HTR-8/SVneo (cell line): ENCODE data around the gene KCNV2.

Experiments used
- DNase-seq: peaks from one replicate; pipeline ENCODE4 v3.0.0; 2011; ENCODE audit warnings: low spot score, mixed read lengths; ENCODE audit not compliant: insufficient read length
- FAIRE-seq: peaks from 2 replicates; lab custom pipeline; 2011; peaks lifted over from hg19 to GRCh38; lab: Jason Lieb, UNC

The KCNV2 gene

GRCh38 chr9:2745560-2746380 lies 28.5 kb downstream of the KCNV2 start:
- DNase-seq (no peak), FAIRE-seq (no peak)

GRCh38 chr9:2749485-2749884 lies 32.2 kb downstream of the KCNV2 start:
- FAIRE-seq (no peak), DNase-seq (no peak)

GRCh38 chr9:2755285-2755684 lies 38.0 kb downstream of the KCNV2 start:
- DNase-seq (no peak), FAIRE-seq (no peak)

- no peak for DNase-seq
- FAIRE-seq: no peak
Measured at GRCh38 chr9:2758162-2758897, 41.0 kb downstream of the KCNV2 start.

- no peak for FAIRE-seq
Measured at GRCh38 chr9:2758898-2759510, 41.7 kb downstream of the KCNV2 start.

GRCh38 chr9:2761424-2761823 lies 44.1 kb downstream of the KCNV2 start:
- FAIRE-seq (no peak), DNase-seq (no peak)

More at GRCh38 chr9:2758898-2759510, 41.7 kb downstream of the KCNV2 start:
- DNase-seq: no peak

GRCh38 chr9:2764353-2764752 lies 47.0 kb downstream of the KCNV2 start:
- DNase-seq (no peak), FAIRE-seq (no peak)

GRCh38 chr9:2765250-2765880 lies 48.1 kb downstream of the KCNV2 start:
- no peak for FAIRE-seq
- DNase-seq: no peak

GRCh38 chr9:2767800-2768677 lies 50.7 kb downstream of the KCNV2 start:
- no peak for FAIRE-seq

GRCh38 chr9:2771087-2771486 lies 53.8 kb downstream of the KCNV2 start:
- FAIRE-seq (no peak), DNase-seq (no peak)

More at GRCh38 chr9:2767800-2768677, 50.7 kb downstream of the KCNV2 start:
- DNase-seq: no peak

GRCh38 chr9:2771661-2772060 lies 54.4 kb downstream of the KCNV2 start:
- DNase-seq: no peak
- FAIRE-seq: no peak

- DNase-seq: no peak
- FAIRE-seq: no peak
Measured at GRCh38 chr9:2777454-2777853, 60.1 kb downstream of the KCNV2 start.

- DNase-seq (no peak), FAIRE-seq (no peak)
Measured at GRCh38 chr9:2778816-2779215, 61.5 kb downstream of the KCNV2 start.
